CD4-positive, alpha-beta T cell treated with Interleukin-17A for 1 hour (primary cell): ENCODE data around the gene FKRP.
"Not testable (repeated sequence)": the region's sequence is repeated elsewhere in the genome, so short reads cannot be mapped to it uniquely, and the experiment has no call there.

Experiments
- DNase-seq: peaks from one replicate; pipeline ENCODE4 v3.0.0-alpha.2; 2020

The FKRP gene

GRCh38 chr19:46759817-46760333 is 14.0 kb downstream of the FKRP start:
- DNase-seq, result no peak

GRCh38 chr19:46760363-46760762 is 14.5 kb downstream of the FKRP start:
- DNase-seq, result no peak

GRCh38 chr19:46760897-46761296 is 15.0 kb downstream of the FKRP start:
- DNase-seq, result not testable (repeated sequence)

GRCh38 chr19:46761418-46761831 is 15.6 kb downstream of the FKRP start:
- DNase-seq, result no peak

GRCh38 chr19:46762245-46762890 is 16.5 kb downstream of the FKRP start:
- DNase-seq, result no peak

- no peak for DNase-seq
These were observed 19.0 kb downstream of the FKRP start for GRCh38 chr19:46764817-46765291.

GRCh38 chr19:46766569-46767317 is 20.9 kb downstream of the FKRP start:
- DNase-seq, result peak; percentile 73

GRCh38 chr19:46768746-46769145 is 22.9 kb downstream of the FKRP start:
- not testable (repeated sequence) for DNase-seq

- no peak for DNase-seq
These were observed 26.5 kb downstream of the FKRP start for GRCh38 chr19:46772170-46773017.

- no peak for DNase-seq
These were observed 27.2 kb downstream of the FKRP start for GRCh38 chr19:46773018-46773399.

- DNase-seq, result no peak
These were observed 29.9 kb downstream of the FKRP start for GRCh38 chr19:46775642-46776258.

- DNase-seq, result no peak
These were observed 31.4 kb downstream of the FKRP start for GRCh38 chr19:46776927-46777911.

- not testable (repeated sequence) for DNase-seq
These were observed 32.2 kb downstream of the FKRP start for GRCh38 chr19:46777956-46778645.

GRCh38 chr19:46782355-46783019 is 36.6 kb downstream of the FKRP start:
- no peak for DNase-seq

GRCh38 chr19:46783670-46784069 is 37.8 kb downstream of the FKRP start:
- no peak for DNase-seq

GRCh38 chr19:46784262-46785053 is 38.6 kb downstream of the FKRP start:
- DNase-seq, result peak; percentile 54

GRCh38 chr19:46785054-46785979 is 39.5 kb downstream of the FKRP start:
- DNase-seq, result no peak

GRCh38 chr19:46785980-46786235 is 40.1 kb downstream of the FKRP start:
- no peak for DNase-seq
